HG03045 (cell line): ENCODE data around the gene NSUN2.
A peak's percentile ranks its signal among the peaks of the same experiment; 100 is the strongest.
"Not testable (repeated sequence)": the region's sequence is repeated elsewhere in the genome, so short reads cannot be mapped to it uniquely, and the experiment has no call there.

ENCODE experiments used
- ATAC-seq: cut with Tn5 transposase; IDR thresholded peaks from one replicate; pipeline ENCODE4 v1.9.1; 2021; ENCODE audit warnings: mild to moderate bottlenecking, moderate library complexity; ENCODE audit not compliant: unreplicated experiment

The NSUN2 gene

GRCh38 chr5:6632888-6633468 is at the start of gene NSUN2, which contains the start of gene SRD5A1:
Gene NSUN2, minus strand, starts transcription at chr5:6633044. Its CDS starts 65 bp downstream, at chr5:6632979.
Gene SRD5A1, plus strand, starts transcription at chr5:6633440. Its CDS starts 137 bp downstream, at chr5:6633577.
- peak; percentile 90 for ATAC-seq

DNA sequence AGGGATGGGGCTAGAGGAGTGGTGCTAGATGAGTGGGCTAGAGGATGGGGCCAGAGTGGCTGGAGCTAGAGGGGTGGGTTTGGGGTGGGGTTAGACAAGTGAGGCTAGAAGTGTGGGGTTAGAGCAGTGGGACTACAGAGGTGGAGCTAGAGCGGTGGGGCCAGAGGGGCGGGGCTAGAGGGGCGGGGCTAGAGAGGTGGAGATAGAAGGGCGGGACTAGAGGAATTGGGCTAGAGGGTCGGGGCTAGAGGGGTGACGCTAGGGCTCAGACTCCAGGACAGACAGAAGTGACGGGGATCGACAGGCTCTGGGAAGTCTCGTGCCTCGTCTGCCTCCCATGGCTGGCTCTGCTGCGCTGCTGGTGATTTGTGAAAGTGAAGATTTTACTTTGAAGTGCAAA is 49.4 kb upstream of the NSUN2 start:
- no peak for ATAC-seq

DNA sequence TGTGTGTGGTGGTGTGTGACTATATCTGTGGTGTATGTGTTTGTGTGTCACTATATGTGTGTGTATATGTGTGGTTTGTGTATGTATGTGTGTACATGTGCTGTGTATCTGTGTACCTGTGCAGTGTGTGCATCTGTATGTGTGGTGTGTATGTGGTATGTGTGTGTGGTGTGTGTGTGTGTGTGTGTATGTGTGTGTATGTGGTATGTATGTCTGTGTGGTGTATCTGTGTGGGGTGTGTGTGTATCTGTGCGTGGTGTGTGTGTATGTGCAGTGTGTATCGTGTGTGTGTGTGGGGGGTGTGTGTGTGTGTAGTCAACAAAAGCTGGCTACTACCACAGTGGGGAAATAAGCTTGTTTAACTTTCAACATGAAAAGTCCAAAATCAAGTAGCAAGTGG is 48.8 kb upstream of the NSUN2 start:
- no peak for ATAC-seq

DNA sequence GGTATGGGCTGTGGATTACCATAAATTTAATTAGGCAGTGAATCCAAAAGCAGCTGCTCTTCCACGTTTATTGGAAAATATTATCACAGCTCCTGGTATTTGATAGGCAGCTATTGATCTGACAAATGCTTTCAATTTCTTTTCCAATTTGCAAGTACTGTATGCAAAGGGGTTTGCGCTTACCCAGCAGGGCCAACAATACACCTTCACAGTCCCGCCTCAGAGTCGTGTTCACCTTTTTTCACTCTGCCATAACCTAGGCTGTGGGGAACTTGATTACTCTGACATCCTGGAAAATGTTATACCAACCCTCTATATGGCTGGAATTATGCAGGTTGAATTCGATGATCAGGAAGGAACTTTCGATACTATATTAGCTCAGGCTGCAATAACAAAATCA is 48.1 kb upstream of the NSUN2 start:
- no peak for ATAC-seq

DNA sequence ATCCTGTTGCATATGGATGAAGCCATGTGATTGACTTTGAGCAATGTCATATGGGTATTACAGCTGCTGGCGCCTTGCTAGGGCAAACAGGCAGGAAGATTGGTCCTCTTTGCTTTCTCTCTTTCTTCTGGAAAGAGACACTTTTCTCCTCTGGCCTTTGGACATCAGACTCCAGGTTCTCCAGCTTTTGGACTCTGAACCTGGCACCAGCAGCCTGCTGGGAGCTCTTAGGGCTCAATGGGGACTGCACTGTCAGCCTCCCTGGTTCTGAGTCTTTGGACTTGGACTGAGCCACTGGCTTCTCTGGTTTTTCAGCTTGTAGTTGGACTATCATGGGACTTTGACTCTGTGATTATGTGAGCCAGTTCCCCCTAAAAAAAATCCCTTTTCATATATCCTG is 45.5 kb upstream of the NSUN2 start:
- no peak for ATAC-seq

DNA sequence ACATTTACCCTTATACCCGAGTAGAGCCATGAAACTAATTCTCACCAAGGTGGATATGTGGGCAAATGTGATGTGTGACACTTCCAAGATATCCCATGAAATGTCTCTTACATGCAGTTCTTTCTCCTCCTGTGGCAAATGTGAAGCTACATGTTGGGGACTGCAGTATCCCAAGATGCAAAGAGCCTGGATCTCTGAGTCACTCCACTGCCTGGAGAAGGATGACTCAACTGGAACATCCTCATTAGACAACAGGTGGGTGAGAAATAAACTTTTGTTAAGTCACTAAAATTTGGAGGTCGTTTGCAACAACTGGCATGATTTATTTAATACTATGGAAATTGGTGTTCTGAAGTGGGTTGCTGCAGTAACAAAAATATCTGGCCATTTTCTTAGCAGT is 43.9 kb upstream of the NSUN2 start:
- no peak for ATAC-seq

DNA sequence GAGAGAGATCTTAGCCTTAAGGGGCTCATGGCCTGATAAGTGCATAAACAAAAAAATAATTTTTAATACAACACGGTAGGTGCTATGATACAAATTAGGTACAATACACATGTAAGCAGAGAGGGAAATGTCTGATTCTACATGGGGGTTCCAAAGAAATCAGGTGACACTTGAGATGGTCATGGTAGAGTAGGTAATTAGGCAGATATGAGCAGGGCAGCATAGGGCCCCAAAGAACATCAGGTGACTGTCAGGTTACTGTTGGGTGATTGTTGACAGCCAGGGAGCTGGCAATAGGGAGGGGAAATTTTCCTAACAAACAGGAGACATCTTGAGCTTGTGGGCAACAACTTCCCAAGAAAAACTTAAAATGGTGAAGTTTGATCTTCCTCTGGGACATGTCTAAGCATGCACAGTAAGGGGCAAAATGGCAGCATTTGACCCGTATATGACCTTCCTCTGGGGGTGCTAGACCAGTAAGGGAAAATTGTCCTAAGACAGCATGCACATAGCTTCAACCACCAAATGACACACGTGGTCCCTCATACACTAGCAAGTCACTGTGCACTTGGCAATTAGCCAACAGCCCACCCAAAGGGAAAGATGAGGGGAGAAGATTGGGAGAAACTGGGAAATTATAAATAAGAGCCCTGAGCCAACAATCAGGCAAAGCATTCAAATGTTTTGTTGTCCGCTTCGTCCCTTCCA is 43.1 kb upstream of the NSUN2 start:
- no peak for ATAC-seq

DNA sequence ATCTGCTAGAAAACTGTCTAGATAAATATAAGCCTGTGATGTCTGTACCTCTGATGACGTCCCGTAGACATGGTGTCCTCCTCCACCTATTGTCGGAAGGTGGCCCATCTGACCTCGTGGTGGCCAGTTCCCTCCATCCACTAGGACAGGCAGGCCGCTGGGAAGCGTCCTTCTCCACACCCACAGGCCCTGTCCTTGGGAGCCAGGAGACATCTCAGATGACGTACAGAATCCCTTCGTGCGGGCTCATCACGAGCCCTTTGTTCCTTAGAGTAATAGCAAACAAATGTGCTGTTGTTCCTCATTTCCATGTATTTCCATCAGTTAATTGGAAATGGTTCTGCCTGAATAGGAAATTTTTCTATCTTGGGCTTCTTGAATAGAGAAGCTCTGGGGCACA is 42.0 kb upstream of the NSUN2 start:
- no peak for ATAC-seq

DNA sequence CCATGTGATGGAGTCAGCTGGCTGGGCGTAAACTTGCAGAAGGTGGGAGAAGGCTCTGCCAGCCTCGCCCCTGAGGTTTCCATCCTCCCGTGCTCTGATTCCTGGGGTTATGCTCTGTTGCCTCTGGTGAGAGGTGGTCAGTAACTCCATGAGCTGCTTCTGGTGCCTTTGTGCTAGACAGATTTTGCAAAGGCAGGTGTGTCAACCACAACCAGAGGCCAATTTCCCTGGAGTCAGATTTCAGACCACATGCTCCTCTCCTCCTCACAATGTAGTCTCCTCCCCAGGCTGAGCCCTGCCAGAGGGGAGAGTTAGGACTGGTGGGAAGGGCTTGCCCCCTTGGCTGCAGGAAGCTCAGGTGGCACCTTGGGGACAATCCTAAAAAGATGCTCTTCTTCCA is 41.6 kb upstream of the NSUN2 start:
- no peak for ATAC-seq

DNA sequence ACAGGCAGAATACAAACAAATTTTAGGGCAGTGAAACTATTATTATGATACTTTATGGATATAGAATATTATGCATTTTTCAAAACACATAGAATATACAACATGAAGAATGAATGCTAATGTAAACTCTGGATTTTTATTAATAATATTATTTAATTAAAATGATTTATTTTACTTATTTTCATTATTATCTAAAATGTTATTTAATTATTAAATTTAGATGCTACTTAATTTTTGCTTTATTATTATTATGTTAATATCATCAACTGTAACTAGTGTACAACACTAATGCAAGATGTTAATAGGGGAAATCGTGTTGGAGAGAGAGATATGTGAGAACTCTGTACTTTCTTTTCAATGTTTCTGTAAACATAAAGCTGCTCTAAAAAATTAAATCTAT is 41.1 kb upstream of the NSUN2 start:
- no peak for ATAC-seq

DNA sequence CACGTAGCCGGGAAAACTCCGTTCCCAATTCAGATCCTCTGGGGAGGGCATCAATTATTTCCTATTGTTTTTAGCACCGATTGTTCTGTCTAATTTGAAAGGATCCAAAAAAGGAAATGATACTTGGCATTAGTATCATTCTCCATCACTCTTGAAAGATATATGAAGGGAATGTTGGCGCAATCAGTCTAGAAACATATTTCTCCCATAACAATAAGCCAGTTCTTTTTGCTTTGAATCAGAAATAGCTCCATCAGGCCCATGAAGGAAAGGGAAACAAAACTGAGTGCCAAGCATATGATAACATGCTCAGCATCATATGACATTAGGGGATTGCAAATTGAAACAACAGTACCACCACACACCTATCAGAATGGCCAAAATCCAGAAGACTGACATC is 40.2 kb upstream of the NSUN2 start:
- no peak for ATAC-seq

GRCh38 chr5:6668717-6669116 is 35.9 kb upstream of the NSUN2 start:
- not testable (repeated sequence) for ATAC-seq

DNA sequence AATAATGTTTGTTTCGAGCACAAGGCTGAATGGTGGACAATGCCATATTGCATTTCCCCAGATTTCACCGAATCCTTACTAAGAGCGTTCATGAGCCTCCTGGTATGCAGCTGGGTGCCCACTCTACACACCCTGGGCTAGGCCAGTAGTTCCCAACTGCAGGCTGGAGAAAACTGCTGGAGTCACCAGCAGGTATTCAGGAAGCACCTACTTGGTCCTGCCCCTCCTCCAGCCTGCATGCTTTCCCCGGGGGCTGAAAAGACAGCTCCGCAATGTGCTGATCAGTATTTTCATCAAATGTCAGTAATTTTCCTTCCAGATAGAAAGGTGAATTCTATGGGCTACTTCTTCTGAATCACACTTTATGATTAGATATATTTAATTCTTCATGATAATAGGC is 34.8 kb upstream of the NSUN2 start:
- no peak for ATAC-seq

DNA sequence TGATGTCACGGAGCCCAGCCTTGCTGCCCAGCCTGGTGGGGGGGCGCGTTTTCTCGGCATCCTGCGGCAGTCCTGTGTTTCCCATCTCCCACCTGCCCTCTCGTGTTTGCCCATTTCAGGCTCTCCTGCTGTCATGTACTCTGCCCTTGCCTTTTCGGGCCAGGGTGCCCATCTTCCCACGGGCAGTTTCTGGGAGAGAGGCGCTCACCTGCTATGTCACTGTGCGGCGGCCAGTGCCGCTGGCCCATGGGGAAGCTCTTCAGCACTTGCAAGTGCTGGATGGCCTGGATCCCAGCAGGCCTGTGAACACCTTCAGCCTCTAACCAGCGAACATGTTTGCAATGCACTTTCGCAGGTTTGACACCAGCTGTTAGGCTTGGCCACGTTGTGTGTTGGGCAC is 33.9 kb upstream of the NSUN2 start:
- ATAC-seq = no peak

DNA sequence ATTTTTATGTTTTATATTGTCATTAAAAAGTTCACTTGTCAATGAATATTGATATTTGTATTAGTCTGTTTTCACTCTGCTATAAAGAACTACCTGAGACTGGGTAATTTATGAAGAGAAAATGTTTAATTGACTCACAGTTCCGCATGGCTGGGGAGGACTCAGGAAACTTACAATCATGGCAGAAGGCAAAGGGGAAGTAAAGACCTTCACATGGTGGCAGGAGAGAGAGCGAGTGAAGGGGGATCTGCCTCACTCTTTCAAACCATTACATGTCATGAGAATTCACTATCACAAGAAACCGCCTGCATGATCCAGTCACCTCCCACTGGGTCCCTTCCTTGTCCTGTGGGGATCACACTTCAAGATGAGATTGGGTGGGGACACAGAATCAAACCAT is 27.8 kb upstream of the NSUN2 start:
- no peak for ATAC-seq

DNA sequence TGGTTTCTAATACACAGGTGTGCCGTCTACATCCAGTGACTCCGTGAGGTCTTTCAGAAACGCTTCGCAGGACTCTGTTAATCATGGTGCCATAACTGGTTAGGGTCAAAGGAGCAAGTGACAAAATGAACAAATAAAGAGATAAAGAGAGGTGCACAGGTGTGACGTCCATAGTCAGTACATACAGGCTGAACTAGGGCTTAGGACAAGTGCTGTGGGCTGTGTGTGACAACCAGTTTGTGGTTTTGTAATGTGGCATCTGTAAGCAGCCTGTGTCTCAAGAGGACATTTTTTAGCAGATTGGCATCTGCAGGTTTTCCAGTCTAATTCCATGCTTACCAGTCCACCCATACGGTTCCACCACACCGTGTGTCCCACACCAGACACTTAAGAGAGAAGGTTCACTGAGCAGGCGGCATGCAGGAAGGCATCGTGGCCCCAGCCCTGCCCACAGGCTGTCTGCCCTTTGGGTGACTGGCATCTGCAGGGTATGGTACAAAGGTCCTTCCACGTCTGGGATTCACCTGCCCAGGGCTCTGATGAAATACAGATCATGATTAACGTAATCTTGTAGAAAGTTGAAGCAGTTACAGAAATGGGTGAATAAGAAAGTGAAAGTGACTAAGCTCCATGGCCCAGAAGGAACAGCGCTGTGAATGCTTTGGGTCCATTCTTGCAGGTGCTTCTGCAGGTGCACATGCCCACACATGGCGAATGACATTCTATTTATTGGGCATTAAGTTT is 27.3 kb upstream of the NSUN2 start:
- peak; percentile 74 for ATAC-seq

DNA sequence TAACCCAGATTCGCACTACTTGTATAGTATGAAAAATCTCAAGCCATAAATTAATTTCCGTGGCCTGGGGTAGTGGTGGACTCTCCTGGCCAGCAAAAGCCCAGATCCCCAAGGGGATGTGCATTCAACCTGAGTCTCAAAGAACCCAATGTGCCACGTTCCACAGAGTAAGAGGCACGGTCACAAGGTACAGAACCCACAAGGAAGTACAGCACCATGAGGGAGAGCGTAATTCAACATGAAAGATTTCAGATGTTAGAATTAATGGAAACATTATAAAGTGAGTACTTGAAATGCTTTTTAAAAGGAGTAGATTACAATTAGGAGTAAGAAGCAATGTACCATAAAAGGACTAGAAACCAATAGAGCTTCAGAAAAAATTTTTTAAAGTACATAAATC is 23.8 kb upstream of the NSUN2 start:
- no peak for ATAC-seq

DNA sequence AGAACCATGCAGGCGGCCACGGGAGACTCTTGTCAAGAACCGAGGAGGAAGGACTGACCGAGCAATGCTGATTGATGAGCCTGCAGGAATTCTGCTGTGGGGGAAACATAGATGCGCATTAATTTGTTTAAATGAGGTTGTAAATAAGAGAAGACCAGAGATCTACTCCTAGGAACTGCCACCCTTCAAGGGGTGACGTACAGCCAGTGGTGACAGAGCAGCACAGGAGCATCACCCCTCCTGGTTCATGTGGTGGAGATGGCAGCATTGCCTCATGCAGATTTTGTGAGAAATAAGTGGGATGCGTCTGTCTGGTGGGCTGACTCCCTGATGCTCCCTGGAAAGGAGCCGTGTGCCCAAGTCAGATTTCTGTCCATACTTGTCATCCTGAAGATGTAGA is 22.6 kb upstream of the NSUN2 start:
- no peak for ATAC-seq

DNA sequence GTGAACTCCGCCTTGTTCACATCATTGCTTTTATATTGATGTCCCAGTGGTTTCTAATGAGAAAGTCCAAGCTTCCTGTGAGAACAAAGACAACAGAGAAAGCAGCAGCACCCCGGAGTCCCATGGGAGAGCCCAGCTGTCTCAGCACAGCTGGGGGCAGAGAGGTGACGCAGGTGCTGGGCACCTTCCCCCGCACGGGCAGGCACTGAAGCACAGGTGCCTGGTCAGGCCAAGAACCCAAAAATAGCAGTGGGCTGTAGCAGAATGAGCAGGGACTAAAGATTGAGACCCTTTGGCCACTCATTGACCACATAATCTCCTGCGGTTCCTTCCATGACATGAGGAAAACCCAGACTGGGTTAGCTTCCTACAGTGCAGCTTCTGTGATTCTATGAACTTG is 19.2 kb upstream of the NSUN2 start:
- peak; percentile 65 for ATAC-seq

DNA sequence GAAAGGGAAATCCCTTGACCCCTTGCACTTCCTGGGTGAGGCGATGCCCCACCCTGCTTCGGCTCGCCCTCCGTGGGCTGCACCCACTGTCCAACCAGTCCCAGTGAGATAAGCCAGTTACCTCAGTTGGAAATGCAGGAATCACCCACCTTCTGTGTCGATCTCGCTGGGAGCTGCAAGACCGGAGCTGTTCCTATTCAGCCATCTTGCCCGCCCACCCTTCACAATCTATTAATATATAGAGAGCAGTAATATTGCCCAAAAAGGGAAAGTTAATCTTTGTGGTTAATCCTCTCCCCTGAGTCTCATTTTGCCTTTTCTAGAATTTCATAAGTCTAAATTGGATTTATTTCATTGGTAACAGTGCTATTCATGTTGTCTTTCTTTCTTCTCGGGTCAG is 16.8 kb upstream of the NSUN2 start:
- no peak for ATAC-seq

DNA sequence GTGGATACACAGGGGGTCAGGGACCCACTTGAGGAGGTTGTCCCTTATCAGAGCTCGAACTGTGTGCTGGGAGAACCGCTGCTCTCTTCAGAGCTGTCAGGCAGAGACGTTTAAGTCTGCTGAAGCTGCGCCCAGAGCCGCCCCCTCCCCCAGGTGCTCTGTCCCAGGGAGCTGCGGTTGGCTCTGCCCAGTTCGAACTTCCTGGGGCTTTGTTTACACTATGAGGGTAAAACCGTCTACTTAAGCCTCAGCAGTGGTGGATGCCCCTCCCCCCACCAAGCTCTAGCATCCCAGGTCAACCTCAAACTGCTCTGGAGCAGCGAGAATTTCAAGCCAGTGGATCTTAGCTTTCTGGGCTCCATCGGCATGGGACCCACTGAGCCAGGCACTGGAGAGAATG is 16.3 kb upstream of the NSUN2 start:
- ATAC-seq = no peak
